Amniotic stem cell (primary cell): ENCODE measurements around the gene GAS6.

Experiments used
- DNase-seq: peaks from one replicate; lab custom pipeline; 2025; lab: John Stamatoyannopoulos, UW

Gene GAS6

GRCh38 chr13:113851826-113852535 lies 11.9 kb downstream of the GAS6 start:
- no peak for DNase-seq

GRCh38 chr13:113851480-113851803 lies 12.4 kb downstream of the GAS6 start:
- DNase-seq = no peak

- no peak for DNase-seq
Observed at GRCh38 chr13:113850722-113851479, 13.0 kb downstream of the GAS6 start.

DNA sequence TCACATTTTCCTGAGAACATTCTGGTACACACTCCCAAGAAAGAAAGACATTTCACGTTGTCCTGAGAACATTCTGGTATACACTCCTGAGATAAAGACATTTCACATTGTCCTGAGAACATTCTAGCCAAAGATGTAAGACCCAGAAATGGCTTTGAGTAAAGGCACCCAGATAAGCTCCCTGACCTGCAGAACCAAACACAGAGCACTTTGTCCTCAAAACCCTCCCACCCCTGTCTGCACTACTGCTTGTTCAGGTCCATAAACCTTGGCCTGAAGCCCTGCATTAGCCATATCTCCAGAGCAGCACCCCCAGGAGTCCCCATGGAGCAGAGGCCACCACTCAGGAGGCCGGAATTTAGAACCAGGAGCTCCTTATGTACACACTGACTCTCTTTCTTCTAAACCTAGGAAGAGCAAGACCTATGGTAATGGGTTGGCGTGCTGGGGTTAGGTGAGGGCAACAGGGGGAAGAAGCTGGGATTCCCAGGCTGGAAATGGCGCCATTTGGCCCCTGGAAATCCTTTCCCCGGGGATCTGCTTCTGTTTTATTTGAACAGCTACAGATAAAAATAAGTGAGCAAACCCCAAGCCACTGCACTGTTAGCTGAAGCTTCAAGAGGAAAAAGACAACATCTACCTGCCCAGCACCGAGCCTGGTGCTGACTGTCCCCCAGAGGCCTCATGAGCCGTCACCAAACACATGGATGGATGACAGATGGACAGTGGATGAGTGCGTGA lies 13.7 kb downstream of the GAS6 start:
- no peak for DNase-seq

- no peak for DNase-seq
Observed at GRCh38 chr13:113849546-113849945, 14.3 kb downstream of the GAS6 start.

- DNase-seq = no peak
Observed at GRCh38 chr13:113848431-113849260, 15.2 kb downstream of the GAS6 start.

GRCh38 chr13:113848020-113848419 lies 15.9 kb downstream of the GAS6 start:
- no peak for DNase-seq

DNA sequence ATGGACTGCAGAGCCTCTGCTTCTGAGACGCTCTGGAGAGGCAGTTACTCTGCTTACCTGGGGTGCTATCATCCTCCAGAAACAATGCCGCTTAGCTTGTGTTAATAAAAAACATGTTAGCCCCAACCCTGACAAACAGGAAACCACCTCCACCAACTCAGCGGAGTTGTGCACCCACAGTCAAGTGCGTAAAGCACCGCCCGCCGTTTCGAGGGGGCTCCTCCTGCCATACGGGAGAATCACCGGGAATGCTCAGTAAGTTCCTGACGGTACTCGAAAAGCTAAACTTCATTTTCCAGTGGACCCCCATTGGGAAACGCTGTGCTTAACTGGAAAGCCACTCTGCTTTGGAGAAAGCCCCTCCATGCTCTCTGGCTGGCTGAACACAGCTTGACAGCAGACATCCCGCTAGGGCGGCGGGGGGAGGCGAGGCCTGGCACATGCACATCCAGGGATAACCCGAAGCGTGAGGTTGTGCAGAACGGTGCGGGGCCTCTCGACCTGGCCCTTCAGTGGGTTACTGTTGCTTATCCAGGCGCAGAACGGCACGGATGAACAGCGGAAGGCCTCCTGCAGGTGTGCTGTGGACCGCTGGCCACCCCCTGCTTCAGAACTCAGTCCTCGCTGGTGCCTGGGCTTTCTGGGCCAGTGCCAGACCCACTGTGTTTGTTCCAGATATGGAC lies 17.1 kb downstream of the GAS6 start:
- DNase-seq = no peak

DNA sequence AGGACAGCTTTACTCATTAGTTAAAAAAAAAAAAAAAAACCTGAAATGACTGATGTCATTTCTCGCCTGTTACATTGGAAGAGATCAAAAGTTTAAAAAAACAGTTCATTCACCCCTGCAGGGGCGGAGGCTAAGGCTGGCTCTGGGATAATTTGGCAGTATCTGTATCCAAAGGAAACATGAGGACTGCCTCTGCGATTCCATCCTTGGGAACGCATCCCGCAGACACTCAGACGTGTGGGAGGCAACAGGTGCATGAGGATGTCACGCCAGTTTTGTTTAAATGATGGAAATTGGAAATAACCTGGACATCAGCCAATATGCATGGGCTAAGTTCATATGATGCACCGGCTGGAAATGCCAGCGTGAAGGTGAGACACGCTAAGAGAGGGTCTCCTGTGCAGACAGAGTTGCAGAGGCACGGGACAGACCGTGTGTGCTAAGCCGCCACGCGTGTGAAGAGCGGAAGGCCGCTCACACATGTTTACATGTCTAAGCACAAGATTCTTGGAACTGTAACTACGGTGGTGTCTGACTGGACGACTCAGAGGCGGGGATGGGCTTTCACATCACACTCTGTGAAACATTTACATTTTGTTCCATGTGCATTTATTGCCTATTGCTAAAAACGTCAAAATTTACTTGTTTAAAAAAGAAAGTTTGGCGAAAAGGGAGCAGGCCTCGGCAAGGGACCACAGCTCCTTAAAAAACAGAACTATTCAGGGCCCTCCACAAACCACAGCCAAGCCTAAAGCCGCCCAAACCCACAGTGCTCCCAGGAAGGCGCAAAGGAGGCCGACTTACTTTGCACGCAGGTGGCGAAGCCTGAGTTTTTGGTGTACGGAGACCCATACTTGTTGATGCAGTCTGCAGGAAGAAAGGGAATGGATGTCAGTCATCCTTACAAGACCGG lies 17.9 kb downstream of the GAS6 start:
- DNase-seq = no peak

- DNase-seq = no peak
Observed at GRCh38 chr13:113845055-113845454, 18.8 kb downstream of the GAS6 start.

- DNase-seq = no peak
Observed at GRCh38 chr13:113843864-113844556, 19.9 kb downstream of the GAS6 start.

GRCh38 chr13:113843063-113843654 lies 20.7 kb downstream of the GAS6 start:
- no peak for DNase-seq

- no peak for DNase-seq
Observed at GRCh38 chr13:113842336-113843062, 21.4 kb downstream of the GAS6 start.

GRCh38 chr13:113841353-113841650 lies 22.6 kb downstream of the GAS6 start:
- DNase-seq = no peak

DNA sequence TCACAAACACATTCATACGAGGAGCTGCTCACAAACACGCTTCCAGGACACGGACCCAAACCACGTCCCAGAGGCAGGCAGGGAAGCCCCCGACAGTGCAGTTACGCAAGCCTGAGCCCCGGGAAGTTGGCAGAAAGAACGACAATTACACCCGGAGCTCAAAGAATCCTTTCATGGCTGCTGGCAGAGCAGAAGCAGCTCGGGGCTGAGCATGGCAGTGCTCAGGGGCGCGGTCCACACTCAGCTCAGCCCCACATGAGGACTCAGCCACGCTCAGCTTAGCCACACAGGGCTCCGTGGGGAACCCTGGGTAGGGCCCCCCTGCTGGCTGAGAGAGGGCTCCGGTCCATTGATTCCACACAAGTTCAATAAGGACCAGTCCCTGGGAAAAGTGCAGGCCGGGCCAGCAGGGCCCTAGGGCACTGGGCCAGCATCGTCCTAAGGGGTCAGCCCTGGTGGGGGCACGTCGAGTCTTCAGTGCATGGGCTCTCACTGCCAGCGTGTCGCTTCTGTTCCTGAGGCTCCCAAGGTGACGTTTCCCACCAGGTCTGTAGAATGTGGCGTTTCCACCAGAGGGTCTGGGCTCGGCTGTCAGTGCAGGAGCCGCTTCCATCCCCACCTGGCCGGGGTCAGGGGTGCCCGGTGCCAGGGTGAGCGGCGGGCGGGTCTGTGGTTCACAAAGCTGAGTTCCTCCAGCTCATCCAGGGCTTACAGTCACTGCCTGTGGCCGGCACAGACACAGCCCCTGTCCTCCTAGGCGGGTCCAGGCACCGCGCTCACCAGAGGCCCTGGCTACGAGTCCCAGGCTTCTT lies 23.1 kb downstream of the GAS6 start:
- DNase-seq = no peak

- DNase-seq = no peak
Observed at GRCh38 chr13:113839536-113840204, 24.2 kb downstream of the GAS6 start.

DNA sequence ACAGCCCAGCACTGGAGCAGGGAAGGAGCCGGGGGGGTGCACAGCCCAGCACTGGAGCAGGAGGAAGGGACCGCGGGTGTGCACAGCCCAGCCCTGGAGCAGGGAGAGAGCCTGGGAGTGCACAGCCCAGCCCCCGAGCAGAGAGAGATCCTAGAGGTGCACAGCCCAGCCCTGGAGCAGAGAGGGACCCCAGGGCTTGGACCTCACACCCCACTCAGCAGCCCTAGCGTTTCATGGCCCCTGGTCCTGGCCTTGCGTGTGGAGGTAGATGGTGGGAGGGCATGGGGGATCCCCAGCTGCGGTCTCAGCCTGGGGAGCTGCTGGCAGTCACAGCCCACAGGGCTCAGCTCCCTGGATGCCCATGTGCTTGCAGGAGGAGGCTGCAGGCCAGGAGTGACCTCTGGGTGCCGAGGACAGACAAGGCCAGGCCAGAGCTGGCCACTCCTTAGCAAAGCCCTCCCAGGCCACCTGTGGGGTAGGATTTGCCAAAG lies 25.1 kb downstream of the GAS6 start:
- no peak for DNase-seq
